ENCODE data around the gene SLC8A3.
"Not testable (repeated sequence)": the region's sequence is repeated elsewhere in the genome, so short reads cannot be mapped to it uniquely, and the experiment has no call there.

The SLC8A3 gene, protein sequence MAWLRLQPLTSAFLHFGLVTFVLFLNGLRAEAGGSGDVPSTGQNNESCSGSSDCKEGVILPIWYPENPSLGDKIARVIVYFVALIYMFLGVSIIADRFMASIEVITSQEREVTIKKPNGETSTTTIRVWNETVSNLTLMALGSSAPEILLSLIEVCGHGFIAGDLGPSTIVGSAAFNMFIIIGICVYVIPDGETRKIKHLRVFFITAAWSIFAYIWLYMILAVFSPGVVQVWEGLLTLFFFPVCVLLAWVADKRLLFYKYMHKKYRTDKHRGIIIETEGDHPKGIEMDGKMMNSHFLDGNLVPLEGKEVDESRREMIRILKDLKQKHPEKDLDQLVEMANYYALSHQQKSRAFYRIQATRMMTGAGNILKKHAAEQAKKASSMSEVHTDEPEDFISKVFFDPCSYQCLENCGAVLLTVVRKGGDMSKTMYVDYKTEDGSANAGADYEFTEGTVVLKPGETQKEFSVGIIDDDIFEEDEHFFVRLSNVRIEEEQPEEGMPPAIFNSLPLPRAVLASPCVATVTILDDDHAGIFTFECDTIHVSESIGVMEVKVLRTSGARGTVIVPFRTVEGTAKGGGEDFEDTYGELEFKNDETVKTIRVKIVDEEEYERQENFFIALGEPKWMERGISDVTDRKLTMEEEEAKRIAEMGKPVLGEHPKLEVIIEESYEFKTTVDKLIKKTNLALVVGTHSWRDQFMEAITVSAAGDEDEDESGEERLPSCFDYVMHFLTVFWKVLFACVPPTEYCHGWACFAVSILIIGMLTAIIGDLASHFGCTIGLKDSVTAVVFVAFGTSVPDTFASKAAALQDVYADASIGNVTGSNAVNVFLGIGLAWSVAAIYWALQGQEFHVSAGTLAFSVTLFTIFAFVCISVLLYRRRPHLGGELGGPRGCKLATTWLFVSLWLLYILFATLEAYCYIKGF

DNA sequence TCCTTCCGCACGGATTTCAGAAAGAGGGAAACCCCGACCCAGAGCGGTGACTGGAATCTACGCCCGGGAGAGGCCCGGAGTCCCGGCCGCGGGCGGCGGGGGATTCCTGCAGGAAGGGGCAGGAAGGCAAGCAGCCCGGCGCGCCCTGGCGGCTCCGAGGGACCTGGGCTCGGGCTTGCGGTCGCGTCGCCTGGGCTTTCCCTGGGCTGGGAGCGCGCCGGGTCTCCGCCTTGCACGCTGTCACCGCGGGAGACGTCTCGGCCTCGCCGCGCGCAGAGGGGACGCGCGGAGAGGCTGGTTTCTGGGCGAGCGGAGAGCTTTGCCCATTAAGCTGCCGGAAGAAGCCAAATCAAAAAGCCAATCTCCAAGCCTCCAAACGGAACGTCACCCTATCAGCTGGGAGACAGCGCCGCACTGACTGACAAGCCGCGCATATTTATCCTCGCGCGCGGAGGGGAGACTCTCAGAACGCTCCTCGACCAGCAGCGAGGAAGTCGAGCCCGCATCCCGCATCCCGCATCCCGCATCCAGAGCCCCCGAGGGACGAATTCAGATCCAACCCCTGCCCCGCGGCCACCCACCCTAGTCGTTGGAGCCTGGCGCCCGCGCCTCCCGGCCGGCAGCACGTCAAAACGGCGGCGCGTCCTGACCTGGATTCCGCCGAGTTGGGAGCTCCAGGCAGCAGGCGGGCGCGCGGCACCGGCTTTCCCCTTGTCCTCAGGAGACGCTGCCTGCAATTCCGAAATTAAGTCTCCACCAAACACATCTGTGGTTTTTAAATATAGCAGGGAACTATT is at the start of gene SLC8A3:
Gene SLC8A3 (minus strand): TSS at position 293 of the 797 bp plus-strand sequence. CDS start 20,529 bp downstream, outside the sequence.
- no peak within 1 kb of the TSS for H3K27ac ChIP-seq (ENCODE audit: low read length)
- H3K9ac ChIP-seq (ENCODE audit: low read length) = no peak within 1 kb of the TSS
- H3K4me3 ChIP-seq (ENCODE audit: low read length) = peak within 1 kb of the TSS; percentile 77
- H3K4me1 ChIP-seq (ENCODE audit: control insufficient read depth, low read depth, low read length) = peaks cover 20% of the 10 kb centered on the region
- peaks cover 58% of the 10 kb centered on the region for H3K27me3 ChIP-seq (ENCODE audit: control insufficient read depth, insufficient read depth, low read length)
- no peaks in the 10 kb centered on the region for H3K36me3 ChIP-seq (ENCODE audit: control insufficient read depth, low read depth, low read length)
- no peaks in the 10 kb centered on the region for H3K9me3 ChIP-seq (ENCODE audit: control insufficient read depth, low read depth, low read length)

DNA sequence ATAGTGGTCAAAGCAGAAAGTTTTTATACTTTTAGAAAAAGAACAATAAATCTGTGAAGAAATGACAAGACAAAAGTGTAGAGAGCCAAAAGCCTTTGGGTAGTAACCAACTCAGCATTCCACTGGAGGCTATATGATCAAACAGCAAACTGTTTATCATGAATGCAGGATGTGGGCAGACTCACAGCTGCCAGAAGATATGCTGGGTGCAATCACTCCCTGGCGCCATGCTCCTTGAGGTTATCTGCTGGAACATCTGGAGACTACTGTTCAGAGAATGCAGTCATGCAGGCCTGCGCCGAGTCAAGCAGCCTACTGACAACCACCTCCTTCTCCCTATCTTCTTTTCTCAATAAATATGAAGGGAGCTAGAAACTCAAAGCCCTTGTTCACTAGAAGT is 49.0 kb upstream of the SLC8A3 start:
- H3K27ac ChIP-seq (ENCODE audit: low read length) = no peak overlapping the region
- H3K9ac ChIP-seq (ENCODE audit: low read length) = no peak overlapping the region

GRCh38 chr14:70234066-70234950 is 45.6 kb upstream of the SLC8A3 start:
- Histone ChIP-seq H3K36me3 (ENCODE audit: control insufficient read depth, low read depth, low read length) (no peaks in the 10 kb centered on the region), H3K9ac (ENCODE audit: low read length) (no peak overlapping the region), H3K4me3 (ENCODE audit: low read length) (no peak overlapping the region), H3K4me1 (ENCODE audit: control insufficient read depth, low read depth, low read length) (peaks cover 13% of the 10 kb centered on the region), H3K9me3 (ENCODE audit: control insufficient read depth, low read depth, low read length) (no peaks in the 10 kb centered on the region), H3K27me3 (ENCODE audit: control insufficient read depth, insufficient read depth, low read length) (peaks cover 21% of the 10 kb centered on the region), H3K27ac (ENCODE audit: low read length) (no peak overlapping the region)

More for the DNA sequence above, 49.0 kb upstream of the SLC8A3 start:
- Histone ChIP-seq H3K4me3 (ENCODE audit: low read length) (no peak overlapping the region), H3K9me3 (ENCODE audit: control insufficient read depth, low read depth, low read length) (no peaks in the 10 kb centered on the region), H3K36me3 (ENCODE audit: control insufficient read depth, low read depth, low read length) (no peaks in the 10 kb centered on the region), H3K4me1 (ENCODE audit: control insufficient read depth, low read depth, low read length) (peaks cover 3% of the 10 kb centered on the region), H3K27me3 (ENCODE audit: control insufficient read depth, insufficient read depth, low read length) (peaks cover 24% of the 10 kb centered on the region)

DNA sequence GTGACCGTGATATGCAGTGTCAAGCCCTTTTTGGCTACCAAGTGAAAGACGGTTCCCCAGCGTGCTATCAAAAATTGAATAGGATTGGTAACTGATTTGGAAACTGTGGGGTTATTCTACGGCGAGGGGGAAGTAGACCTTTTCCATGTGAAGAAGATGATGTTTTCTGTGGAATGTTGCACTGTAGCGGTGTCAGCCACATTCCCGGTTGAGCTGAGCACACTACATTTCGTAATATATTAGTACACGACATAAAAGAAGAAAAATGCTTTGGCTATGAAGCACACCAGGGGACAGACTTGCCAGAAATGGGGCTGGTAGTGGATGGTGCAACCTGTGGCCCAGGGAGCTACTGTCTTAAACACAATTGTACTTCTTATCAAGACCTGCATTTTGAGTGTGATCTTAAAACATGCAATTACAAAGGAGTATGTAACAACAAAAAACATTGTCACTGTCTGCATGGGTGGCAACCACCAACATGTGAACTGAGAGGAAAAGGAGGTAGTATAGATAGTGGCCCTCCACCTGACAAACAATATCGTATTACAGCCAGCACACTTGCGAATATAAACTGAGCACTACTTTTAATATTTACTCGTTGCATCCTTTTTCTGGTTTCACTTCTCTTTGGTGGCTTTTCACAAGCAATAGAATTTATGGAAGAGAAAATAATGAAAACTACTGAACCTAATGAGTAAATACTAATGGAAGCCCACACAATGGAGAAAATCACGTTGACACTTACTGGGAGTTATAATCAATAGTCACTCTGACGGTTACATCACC is 43.2 kb upstream of the SLC8A3 start:
- not testable (repeated sequence) for H3K9me3 ChIP-seq (ENCODE audit: control insufficient read depth, low read depth, low read length); H3K27me3 ChIP-seq (ENCODE audit: control insufficient read depth, insufficient read depth, low read length); H3K4me3 ChIP-seq (ENCODE audit: low read length); H3K9ac ChIP-seq (ENCODE audit: low read length); H3K27ac ChIP-seq (ENCODE audit: low read length); H3K36me3 ChIP-seq (ENCODE audit: control insufficient read depth, low read depth, low read length)
- peaks cover 12% of the 10 kb centered on the region for H3K4me1 ChIP-seq (ENCODE audit: control insufficient read depth, low read depth, low read length)

DNA sequence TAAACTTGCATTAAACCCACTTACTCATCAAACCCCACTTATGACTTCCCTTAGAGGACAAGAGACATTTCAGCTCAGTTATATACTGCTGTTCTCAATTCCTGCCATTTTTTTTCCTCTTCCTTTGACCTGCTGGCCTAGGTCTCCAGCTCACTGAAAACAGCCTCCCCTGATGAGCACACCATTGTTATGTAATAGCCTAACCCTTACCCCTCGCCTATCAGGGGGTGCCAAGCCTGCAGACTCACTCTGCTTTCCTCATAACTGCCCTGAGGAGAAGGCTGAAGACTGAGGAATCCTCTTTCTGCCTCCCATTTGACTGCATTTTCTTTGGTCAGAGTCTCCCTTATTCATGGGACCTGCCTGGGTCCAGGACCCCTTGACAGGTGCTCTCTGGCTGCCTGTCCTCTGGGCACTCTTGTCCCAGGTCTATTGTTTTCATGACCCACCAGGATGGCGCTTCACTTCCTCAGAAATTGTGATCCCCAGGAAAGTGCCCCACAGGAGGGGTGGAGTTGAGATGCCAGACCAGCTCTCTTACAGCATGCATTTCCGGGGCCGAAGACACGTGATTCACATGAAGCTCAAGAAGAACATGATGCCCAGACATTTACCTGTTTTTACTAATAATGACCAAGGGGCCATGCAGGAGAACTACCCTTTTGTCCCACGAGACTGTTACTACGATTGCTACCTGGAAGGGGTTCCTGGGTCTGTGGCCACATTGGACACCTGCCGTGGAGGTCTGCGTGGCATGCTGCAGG is 41.3 kb upstream of the SLC8A3 start:
- not testable (repeated sequence) for H3K27me3 ChIP-seq (ENCODE audit: control insufficient read depth, insufficient read depth, low read length); H3K36me3 ChIP-seq (ENCODE audit: control insufficient read depth, low read depth, low read length); H3K9ac ChIP-seq (ENCODE audit: low read length); H3K9me3 ChIP-seq (ENCODE audit: control insufficient read depth, low read depth, low read length); H3K27ac ChIP-seq (ENCODE audit: low read length)
- Histone ChIP-seq H3K4me3 (ENCODE audit: low read length) (peak overlapping the region; percentile 21), H3K4me1 (ENCODE audit: control insufficient read depth, low read depth, low read length) (peaks cover 12% of the 10 kb centered on the region)

DNA sequence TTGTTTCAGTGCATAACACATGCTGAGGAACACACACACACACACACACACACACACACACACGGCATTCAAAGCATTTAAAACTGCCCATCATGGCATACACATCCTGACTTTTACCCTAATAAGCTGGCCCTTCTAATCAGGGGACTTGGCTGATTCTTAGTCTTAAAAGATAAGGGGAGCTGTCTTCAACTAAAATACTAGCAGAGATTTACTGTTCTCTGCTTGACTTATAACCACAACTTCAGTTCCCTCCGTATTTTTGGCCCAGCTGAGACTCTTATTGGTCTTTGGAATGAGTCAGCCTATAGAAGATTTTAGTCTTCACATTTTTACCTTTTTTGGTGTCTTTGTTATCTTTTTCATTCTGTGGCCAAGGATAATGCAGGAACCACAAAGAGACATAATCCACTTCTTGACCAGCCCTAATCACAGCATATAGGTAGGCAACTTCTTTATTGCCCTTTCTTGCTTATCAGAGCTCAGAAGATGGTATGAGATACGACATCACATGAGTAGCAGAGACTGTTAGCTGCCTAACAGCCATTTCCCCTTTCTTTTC is 25.1 kb upstream of the SLC8A3 start:
- no peak overlapping the region for H3K4me3 ChIP-seq (ENCODE audit: low read length)
- no peaks in the 10 kb centered on the region for H3K27me3 ChIP-seq (ENCODE audit: control insufficient read depth, insufficient read depth, low read length)
- no peaks in the 10 kb centered on the region for H3K4me1 ChIP-seq (ENCODE audit: control insufficient read depth, low read depth, low read length)

GRCh38 chr14:70212752-70213151 is 24.0 kb upstream of the SLC8A3 start:
- H3K36me3 ChIP-seq (ENCODE audit: control insufficient read depth, low read depth, low read length) = no peaks in the 10 kb centered on the region
- H3K4me1 ChIP-seq (ENCODE audit: control insufficient read depth, low read depth, low read length) = no peaks in the 10 kb centered on the region
- no peak overlapping the region for H3K27ac ChIP-seq (ENCODE audit: low read length)
- H3K4me3 ChIP-seq (ENCODE audit: low read length) = no peak overlapping the region
- H3K9me3 ChIP-seq (ENCODE audit: control insufficient read depth, low read depth, low read length) = no peaks in the 10 kb centered on the region
- H3K9ac ChIP-seq (ENCODE audit: low read length) = no peak overlapping the region
- H3K27me3 ChIP-seq (ENCODE audit: control insufficient read depth, insufficient read depth, low read length) = no peaks in the 10 kb centered on the region

More for the DNA sequence above, 25.1 kb upstream of the SLC8A3 start:
- no peaks in the 10 kb centered on the region for H3K9me3 ChIP-seq (ENCODE audit: control insufficient read depth, low read depth, low read length)
- no peak overlapping the region for H3K9ac ChIP-seq (ENCODE audit: low read length)
- no peaks in the 10 kb centered on the region for H3K36me3 ChIP-seq (ENCODE audit: control insufficient read depth, low read depth, low read length)
- H3K27ac ChIP-seq (ENCODE audit: low read length) = no peak overlapping the region

DNA sequence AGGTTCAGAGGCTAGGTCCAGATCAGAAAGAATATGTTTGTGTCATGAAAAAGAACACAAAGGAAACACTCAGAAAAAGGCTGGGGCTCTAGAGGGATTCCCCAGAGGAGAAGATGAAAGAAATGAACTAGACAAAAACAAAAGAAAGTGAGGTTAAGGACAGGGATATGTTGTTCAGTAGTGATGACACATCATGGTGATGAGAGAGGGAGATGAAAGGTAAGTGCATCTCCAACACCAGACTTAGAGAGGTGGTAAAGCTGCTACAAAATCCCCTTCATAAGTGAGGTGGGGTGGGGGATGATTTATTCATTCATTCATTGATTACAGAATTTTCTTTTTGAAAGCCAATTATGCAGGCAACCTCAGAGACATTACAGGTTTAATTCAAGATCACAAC is 19.6 kb upstream of the SLC8A3 start:
- no peaks in the 10 kb centered on the region for H3K36me3 ChIP-seq (ENCODE audit: control insufficient read depth, low read depth, low read length)
- H3K4me1 ChIP-seq (ENCODE audit: control insufficient read depth, low read depth, low read length) = no peaks in the 10 kb centered on the region
- no peak overlapping the region for H3K4me3 ChIP-seq (ENCODE audit: low read length)
- H3K9me3 ChIP-seq (ENCODE audit: control insufficient read depth, low read depth, low read length) = no peaks in the 10 kb centered on the region
- no peak overlapping the region for H3K9ac ChIP-seq (ENCODE audit: low read length)
- no peak overlapping the region for H3K27ac ChIP-seq (ENCODE audit: low read length)
- H3K27me3 ChIP-seq (ENCODE audit: control insufficient read depth, insufficient read depth, low read length) = no peaks in the 10 kb centered on the region

GRCh38 chr14:70203686-70204085 is 14.9 kb upstream of the SLC8A3 start:
- no peak overlapping the region for H3K9ac ChIP-seq (ENCODE audit: low read length)
- no peaks in the 10 kb centered on the region for H3K36me3 ChIP-seq (ENCODE audit: control insufficient read depth, low read depth, low read length)
- no peaks in the 10 kb centered on the region for H3K9me3 ChIP-seq (ENCODE audit: control insufficient read depth, low read depth, low read length)
- no peaks in the 10 kb centered on the region for H3K27me3 ChIP-seq (ENCODE audit: control insufficient read depth, insufficient read depth, low read length)
- H3K27ac ChIP-seq (ENCODE audit: low read length) = no peak overlapping the region
- H3K4me3 ChIP-seq (ENCODE audit: low read length) = no peak overlapping the region
- H3K4me1 ChIP-seq (ENCODE audit: control insufficient read depth, low read depth, low read length) = no peaks in the 10 kb centered on the region
